PC-9 (cell line): ENCODE measurements around the gene PCDHGA1.

Experiments used
- EZH2 ChIP-seq: fragments of 200-600 bp; sonication (generic); IDR thresholded peaks from 2 replicates; pipeline ENCODE4 v1.8.0; 2017; ENCODE audit warnings: antibody characterized with exemption, low read depth
- TF ChIP-seq, protein P1 (sequence below): fragments of 200-600 bp; sonication (generic); conservative IDR thresholded peaks from 2 replicates; pipeline ENCODE4 v1.6.1; 2017; ENCODE audit warnings: mixed run types, antibody characterized with exemption, mild to moderate bottlenecking, moderate library complexity

DNA sequence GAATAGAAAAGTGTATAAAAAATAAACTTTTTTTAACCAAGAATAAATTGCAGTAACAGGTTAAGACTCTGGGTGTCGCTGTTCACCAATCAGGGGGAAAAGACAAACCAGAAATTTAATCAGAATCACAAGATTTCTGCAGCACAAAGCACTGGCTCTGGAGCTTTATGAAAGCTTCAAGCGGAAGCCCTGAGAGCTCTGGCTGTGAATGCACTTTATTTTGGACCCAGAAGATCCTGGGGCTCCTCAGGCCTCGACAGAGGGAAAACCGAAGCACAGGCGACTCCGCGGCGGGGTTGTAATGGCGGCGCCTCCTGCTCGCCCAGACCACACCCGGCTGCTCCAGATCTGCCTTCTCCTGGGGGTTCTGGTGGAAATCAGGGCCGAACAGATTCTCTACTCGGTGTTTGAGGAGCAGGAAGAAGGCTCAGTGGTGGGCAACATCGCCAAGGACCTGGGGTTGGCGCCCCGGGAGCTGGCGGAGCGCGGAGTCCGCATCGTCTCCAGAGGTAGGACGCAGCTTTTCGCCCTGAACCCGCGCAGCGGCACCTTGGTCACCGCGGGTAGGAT is 24.7 kb downstream of the PCDHGA1 start, which contains the start of gene PCDHGA4:
- TF ChIP-seq, protein P1, sequence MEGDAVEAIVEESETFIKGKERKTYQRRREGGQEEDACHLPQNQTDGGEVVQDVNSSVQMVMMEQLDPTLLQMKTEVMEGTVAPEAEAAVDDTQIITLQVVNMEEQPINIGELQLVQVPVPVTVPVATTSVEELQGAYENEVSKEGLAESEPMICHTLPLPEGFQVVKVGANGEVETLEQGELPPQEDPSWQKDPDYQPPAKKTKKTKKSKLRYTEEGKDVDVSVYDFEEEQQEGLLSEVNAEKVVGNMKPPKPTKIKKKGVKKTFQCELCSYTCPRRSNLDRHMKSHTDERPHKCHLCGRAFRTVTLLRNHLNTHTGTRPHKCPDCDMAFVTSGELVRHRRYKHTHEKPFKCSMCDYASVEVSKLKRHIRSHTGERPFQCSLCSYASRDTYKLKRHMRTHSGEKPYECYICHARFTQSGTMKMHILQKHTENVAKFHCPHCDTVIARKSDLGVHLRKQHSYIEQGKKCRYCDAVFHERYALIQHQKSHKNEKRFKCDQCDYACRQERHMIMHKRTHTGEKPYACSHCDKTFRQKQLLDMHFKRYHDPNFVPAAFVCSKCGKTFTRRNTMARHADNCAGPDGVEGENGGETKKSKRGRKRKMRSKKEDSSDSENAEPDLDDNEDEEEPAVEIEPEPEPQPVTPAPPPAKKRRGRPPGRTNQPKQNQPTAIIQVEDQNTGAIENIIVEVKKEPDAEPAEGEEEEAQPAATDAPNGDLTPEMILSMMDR, result peak; percentile 60
- no peak for TF ChIP-seq EZH2
